BJ (cell line): Measurements from ENCODE around the gene ZNF586. TPM values are rescaled to one million over a fixed set of nuclear protein-coding genes. Genes with fewer than 3 reads are reported as not detected.

Experiments used
- CTCF ChIA-PET: fragments of 350-600 bp; formaldehyde crosslinking; extraction: SDS; loops from one replicate; lab custom pipeline; 2021; ENCODE audit warnings: antibody characterized with exemption, inconsistent platforms; lab: Yijun Ruan, JAX
- POLR2A ChIA-PET: fragments of 300-600 bp; sonication (Branson Sonifier 250); formaldehyde crosslinking; extraction: SDS; loops from one replicate; lab custom pipeline; 2021; ENCODE audit warnings: antibody characterized with exemption; lab: Charles Lee
- DNase-seq: peaks from one replicate; pipeline ENCODE4 v3.0.0-alpha.2; 2011; ENCODE audit warnings: low read depth
- H3K27me3 ChIP-seq: 2 replicates; pipeline ENCODE4 v1.6.0; 2011; ENCODE audit warnings: low read length; ENCODE audit not compliant: control insufficient read depth, insufficient read depth
- H3K36me3 ChIP-seq: 2 replicates; pipeline ENCODE4 v1.5.1; 2011; ENCODE audit warnings: low read length; ENCODE audit not compliant: control insufficient read depth, insufficient read depth
- H3K4me3 ChIP-seq: 2 replicates; pipeline ENCODE4 v1.5.1; 2011; ENCODE audit warnings: low read depth, mild to moderate bottlenecking, control low read depth, low read length
- CTCF ChIP-seq: IDR thresholded peaks from 2 replicates; pipeline ENCODE4 v1.5.1; 2011; ENCODE audit warnings: low read depth, mild to moderate bottlenecking, control low read depth, inconsistent platforms, low read length, moderate library complexity; ENCODE audit not compliant: insufficient read depth
- polyA plus RNA-seq: library from polyadenylated mRNA; depleted of rRNA; stranded (reverse); fragments of >200 nt; gene quantifications from 2 replicates; pipeline ENCODE4 v1.2.3, GENCODE V29; 2011

The ZNF586 gene
- polyA plus RNA-seq, 1 experiment: 3.9 TPM

- DNase-seq: peak; percentile 63
- TF ChIP-seq CTCF: no peak
- H3K4me3 ChIP-seq: peak within 1 kb of the TSS; percentile 76
- ChIA-PET CTCF (no interaction called here), POLR2A (no interaction called here)
- H3K27me3 ChIP-seq: no peaks in the 10 kb centered on the region
- H3K36me3 ChIP-seq: peaks cover 8% of the 10 kb centered on the region; the same call in 1 of the 2 replicates
Observed at GRCh38 chr19:57746580-57747471, 22.6 kb upstream of the ZNF586 start, which contains the start of gene ZNF776. Gene ZNF776 (plus strand): TSS chr19:57746815. CDS start chr19:57747059, 244 bp downstream.

GRCh38 chr19:57747472-57747807 lies 22.0 kb upstream of the ZNF586 start:
- DNase-seq: no peak
- no peak for TF ChIP-seq CTCF
- ChIA-PET CTCF (no interaction called here), POLR2A (no interaction called here)
- Histone ChIP-seq H3K27me3 (no peaks in the 10 kb centered on the region), H3K4me3 (peak overlapping the region; percentile 76), H3K36me3 (peaks cover 9% of the 10 kb centered on the region)

DNA sequence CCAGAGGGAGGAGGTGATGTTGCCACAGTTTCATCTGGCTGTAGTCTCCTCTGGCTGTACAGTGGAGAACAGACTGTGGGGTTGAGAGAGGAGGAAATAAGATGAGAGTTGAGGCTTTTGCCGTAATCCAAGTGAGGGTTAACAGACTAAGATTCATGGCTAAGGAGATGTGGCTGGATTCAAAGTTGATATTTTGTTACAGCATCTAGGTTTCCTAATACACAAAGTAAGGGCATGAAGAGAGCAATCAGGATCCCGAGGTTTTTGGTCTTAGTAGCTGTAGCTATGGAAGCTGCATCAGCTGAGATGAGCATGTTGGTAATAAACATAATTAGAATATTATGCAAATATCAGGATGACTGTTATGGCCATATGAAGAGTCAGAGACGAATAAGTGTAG lies 21.4 kb upstream of the ZNF586 start:
- ChIA-PET CTCF (no interaction called here), POLR2A (no interaction called here)
- H3K27me3 ChIP-seq: no peaks in the 10 kb centered on the region
- H3K36me3 ChIP-seq: peaks cover 11% of the 10 kb centered on the region
- TF ChIP-seq CTCF: no peak
- no peak for DNase-seq
- no peak overlapping the region for H3K4me3 ChIP-seq

GRCh38 chr19:57754091-57754673 lies 15.3 kb upstream of the ZNF586 start:
- no peak for DNase-seq
- ChIA-PET CTCF (no interaction called here), POLR2A (no interaction called here)
- Histone ChIP-seq H3K36me3 (peaks cover 29% of the 10 kb centered on the region), H3K4me3 (no peak overlapping the region), H3K27me3 (no peaks in the 10 kb centered on the region)
- TF ChIP-seq CTCF: no peak

DNA sequence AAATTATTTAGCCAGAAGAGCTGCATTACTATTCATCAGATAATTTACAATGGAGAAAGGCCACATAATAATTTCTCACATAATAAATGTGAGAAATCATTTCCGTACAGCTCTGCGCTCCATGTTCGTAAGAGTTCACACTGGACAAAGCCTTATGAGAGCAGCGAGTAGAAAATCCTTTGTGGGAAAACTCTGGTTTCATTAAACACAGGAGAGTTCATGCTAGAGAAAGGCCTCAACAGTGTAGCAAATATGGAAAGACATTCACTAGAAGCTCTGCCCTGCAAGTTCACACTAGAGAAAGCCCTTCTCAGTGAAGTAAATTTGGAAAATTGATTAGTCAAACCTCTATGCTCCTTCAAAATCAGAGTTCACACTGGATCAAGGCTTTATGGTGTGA lies 14.4 kb upstream of the ZNF586 start:
- Histone ChIP-seq H3K36me3 (peaks cover 34% of the 10 kb centered on the region), H3K4me3 (no peak overlapping the region), H3K27me3 (no peaks in the 10 kb centered on the region)
- no peak for DNase-seq
- CTCF ChIA-PET: no interaction called here
- no peak for TF ChIP-seq CTCF
- POLR2A ChIA-PET: no interaction called here
